ENCODE measurements around the gene SAMD4B.
A peak's percentile ranks its signal among the peaks of the same experiment; 100 is the strongest.

SAMD4B gene

DNA sequence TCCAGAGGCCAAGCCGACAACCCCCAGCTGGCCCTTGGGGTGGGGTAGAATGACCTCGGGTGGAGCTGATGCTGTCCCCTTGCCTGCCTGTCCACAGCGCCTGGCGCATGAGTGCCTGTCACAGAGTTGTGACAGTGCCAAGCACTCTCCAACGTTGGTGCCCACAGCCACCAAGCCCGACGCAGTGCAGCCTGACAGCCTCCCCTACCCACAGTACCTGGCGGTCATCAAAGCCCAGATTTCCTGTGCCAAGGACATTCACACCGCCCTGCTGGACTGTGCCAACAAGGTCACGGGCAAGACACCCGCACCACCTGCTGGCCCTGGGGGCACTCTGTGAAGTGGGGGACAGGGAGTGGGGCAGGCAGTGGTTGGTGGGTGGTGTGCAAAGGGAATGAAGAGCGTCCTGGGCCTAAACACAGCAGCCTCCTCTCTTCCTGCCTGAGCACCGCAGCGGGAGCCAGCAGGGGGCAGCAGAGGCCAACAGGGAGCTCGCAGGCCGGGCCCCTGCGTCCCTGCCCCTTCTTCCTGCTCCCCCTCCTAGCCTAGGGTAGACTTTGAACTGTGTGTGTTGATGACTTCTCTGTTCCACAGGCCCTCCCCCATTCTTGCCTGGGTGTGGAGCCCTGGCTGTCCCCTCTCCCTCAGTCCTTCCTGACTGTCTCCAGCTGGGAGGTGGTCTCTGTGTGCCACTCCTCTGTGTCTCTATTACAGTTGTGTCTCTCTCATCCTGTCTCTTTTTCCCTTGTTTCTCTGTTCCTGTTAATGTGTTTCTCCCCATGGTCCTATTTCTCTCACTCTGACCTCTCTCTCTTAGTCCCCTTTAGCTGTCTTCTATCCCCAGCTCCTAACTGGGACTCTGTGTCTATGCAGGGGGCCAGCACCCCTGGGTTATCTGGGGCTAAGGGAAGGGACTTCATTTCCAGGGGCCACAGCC, 55.4 kb downstream of the SAMD4B start:
- H3K36me3 ChIP-seq (ENCODE audit: control insufficient read depth, insufficient read depth, low read length): peaks cover 6% of the 10 kb centered on the region; the same call in 1 of the 2 replicates
- H3K27ac ChIP-seq (ENCODE audit: low read length): no peak overlapping the region
- H3K4me3 ChIP-seq (ENCODE audit: low read length): no peak overlapping the region
- H3K9me3 ChIP-seq (ENCODE audit: control insufficient read depth, insufficient read depth, low read length): no peaks in the 10 kb centered on the region
- no peaks in the 10 kb centered on the region for H3K27me3 ChIP-seq (ENCODE audit: control insufficient read depth, insufficient read depth, low read length)
- no peak for DNase-seq (ENCODE audit: low read depth, low spot score)
- H3K4me1 ChIP-seq (ENCODE audit: control insufficient read depth, insufficient read depth, low read length): peaks cover 6% of the 10 kb centered on the region; the same call in 1 of the 2 replicates
- no CpG with 5 or more reads among the region's 17 CpGs for WGBS (ENCODE audit: insufficient coverage, insufficient read length)

DNA sequence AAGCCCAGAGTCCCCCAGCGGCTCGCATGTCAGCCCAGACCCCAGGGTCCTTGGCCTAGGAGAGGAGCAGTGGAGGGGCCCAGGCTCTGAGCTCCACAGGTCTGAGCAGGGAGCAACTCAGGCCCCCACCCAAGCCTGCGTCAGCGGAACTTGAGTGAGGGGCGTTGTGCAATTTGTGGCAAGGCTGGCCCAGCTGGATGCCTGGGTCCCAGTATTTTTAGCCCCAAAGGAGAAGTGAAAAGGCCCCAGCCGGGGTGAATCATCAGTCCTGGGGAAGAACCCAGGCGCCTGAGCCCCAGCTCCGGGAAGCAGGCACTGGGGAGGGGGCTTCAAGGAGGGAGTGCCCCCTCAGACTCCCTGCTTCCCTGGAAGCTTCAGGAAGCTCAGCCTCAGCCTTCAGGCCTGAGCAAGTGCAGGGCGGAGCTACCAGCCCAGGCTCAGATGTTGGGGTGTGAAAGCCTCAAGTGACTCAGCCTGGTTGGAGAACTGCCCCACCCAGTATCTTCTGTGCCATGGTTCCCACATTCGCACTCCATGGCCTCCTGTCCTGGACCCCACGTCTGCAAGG, 56.2 kb downstream of the SAMD4B start:
- WGBS (ENCODE audit: insufficient coverage, insufficient read length): no CpG with 5 or more reads among the region's 11 CpGs
- Histone ChIP-seq H3K4me3 (ENCODE audit: low read length) (no peak overlapping the region), H3K36me3 (ENCODE audit: control insufficient read depth, insufficient read depth, low read length) (peaks cover 5% of the 10 kb centered on the region; the same call in 1 of the 2 replicates), H3K9me3 (ENCODE audit: control insufficient read depth, insufficient read depth, low read length) (no peaks in the 10 kb centered on the region), H3K27me3 (ENCODE audit: control insufficient read depth, insufficient read depth, low read length) (no peaks in the 10 kb centered on the region), H3K27ac (ENCODE audit: low read length) (no peak overlapping the region), H3K4me1 (ENCODE audit: control insufficient read depth, insufficient read depth, low read length) (peaks cover 6% of the 10 kb centered on the region; the same call in 1 of the 2 replicates)
- no peak for DNase-seq (ENCODE audit: low read depth, low spot score)

DNA sequence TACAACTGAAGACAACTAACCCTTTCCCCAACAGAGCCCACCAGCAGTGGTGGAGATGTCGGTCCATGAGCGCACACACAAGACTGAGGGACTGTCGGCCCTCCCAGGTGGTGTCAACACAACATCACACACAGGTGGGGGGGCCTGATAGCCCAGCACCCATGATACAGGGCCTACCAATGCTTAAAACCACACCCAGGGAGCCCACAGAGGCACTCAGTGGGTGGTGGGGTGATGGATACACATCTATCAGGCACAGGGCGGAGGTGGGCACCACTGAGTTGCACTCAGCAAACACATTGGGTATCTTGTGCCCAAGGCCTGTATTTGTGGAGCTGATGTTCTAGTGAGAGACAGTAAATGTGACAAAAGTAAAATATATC, 57.4 kb downstream of the SAMD4B start:
- Histone ChIP-seq H3K27ac (ENCODE audit: low read length) (no peak overlapping the region), H3K4me3 (ENCODE audit: low read length) (no peak overlapping the region), H3K27me3 (ENCODE audit: control insufficient read depth, insufficient read depth, low read length) (no peaks in the 10 kb centered on the region), H3K36me3 (ENCODE audit: control insufficient read depth, insufficient read depth, low read length) (no peaks in the 10 kb centered on the region), H3K4me1 (ENCODE audit: control insufficient read depth, insufficient read depth, low read length) (peaks cover 6% of the 10 kb centered on the region; the same call in 1 of the 2 replicates), H3K9me3 (ENCODE audit: control insufficient read depth, insufficient read depth, low read length) (no peaks in the 10 kb centered on the region)
- no CpG with 5 or more reads among the region's 4 CpGs for WGBS (ENCODE audit: insufficient coverage, insufficient read length)
- DNase-seq (ENCODE audit: low read depth, low spot score): no peak

DNA sequence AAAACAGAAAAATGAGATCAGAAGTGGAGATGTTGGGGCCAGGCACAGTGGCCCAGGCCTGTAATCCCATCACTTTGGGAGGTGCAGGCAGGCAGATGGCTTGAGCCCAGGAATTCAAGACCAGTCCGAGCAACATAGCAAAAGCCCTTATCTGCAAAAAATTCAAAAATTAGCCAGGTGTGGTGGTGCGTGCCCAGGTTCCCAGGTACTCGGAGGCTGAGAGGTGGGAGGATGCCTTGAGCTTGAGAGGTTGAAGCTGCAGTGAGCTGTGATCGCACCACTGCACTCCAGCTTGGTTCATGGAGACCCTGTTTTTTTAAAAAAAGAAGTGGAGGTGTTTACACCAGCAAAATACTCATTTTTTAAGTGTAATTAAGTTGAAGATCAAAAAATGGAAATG, 57.8 kb downstream of the SAMD4B start:
- H3K4me3 ChIP-seq (ENCODE audit: low read length): no peak overlapping the region
- H3K9me3 ChIP-seq (ENCODE audit: control insufficient read depth, insufficient read depth, low read length): no peaks in the 10 kb centered on the region
- H3K27me3 ChIP-seq (ENCODE audit: control insufficient read depth, insufficient read depth, low read length): no peaks in the 10 kb centered on the region
- H3K4me1 ChIP-seq (ENCODE audit: control insufficient read depth, insufficient read depth, low read length): peaks cover 6% of the 10 kb centered on the region; the same call in 1 of the 2 replicates
- no peak for DNase-seq (ENCODE audit: low read depth, low spot score)
- H3K27ac ChIP-seq (ENCODE audit: low read length): no peak overlapping the region
- no CpG with 5 or more reads among the region's 4 CpGs for WGBS (ENCODE audit: insufficient coverage, insufficient read length)
- H3K36me3 ChIP-seq (ENCODE audit: control insufficient read depth, insufficient read depth, low read length): no peaks in the 10 kb centered on the region

DNA sequence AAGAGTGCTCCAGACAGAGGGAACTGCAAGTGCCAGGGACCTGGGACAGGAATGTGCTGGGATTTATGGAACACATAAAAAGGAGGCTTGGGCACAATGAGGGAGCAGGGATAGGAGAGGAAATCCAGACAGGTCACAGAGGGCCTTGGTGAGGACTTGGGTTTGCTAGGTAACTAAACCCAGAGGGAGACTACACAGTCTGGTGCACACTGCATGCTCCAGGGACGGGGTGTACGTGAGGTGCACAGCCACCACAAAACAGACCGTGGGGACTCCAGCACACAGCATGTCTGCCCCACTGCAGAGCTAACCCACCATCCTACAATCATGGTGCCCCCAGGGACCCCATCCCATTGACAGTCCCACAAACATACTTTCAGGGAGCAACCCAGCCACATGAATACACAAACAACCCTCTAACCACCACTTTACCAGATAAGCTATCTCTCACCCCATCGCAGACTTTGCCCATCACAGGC, 58.9 kb downstream of the SAMD4B start:
- no CpG with 5 or more reads among the region's 4 CpGs for WGBS (ENCODE audit: insufficient coverage, insufficient read length)
- Histone ChIP-seq H3K27me3 (ENCODE audit: control insufficient read depth, insufficient read depth, low read length) (no peaks in the 10 kb centered on the region), H3K36me3 (ENCODE audit: control insufficient read depth, insufficient read depth, low read length) (no peaks in the 10 kb centered on the region), H3K27ac (ENCODE audit: low read length) (no peak overlapping the region), H3K4me1 (ENCODE audit: control insufficient read depth, insufficient read depth, low read length) (peaks cover 8% of the 10 kb centered on the region; the same call in 1 of the 2 replicates), H3K9me3 (ENCODE audit: control insufficient read depth, insufficient read depth, low read length) (no peaks in the 10 kb centered on the region), H3K4me3 (ENCODE audit: low read length) (no peak overlapping the region)
- no peak for DNase-seq (ENCODE audit: low read depth, low spot score)

DNA sequence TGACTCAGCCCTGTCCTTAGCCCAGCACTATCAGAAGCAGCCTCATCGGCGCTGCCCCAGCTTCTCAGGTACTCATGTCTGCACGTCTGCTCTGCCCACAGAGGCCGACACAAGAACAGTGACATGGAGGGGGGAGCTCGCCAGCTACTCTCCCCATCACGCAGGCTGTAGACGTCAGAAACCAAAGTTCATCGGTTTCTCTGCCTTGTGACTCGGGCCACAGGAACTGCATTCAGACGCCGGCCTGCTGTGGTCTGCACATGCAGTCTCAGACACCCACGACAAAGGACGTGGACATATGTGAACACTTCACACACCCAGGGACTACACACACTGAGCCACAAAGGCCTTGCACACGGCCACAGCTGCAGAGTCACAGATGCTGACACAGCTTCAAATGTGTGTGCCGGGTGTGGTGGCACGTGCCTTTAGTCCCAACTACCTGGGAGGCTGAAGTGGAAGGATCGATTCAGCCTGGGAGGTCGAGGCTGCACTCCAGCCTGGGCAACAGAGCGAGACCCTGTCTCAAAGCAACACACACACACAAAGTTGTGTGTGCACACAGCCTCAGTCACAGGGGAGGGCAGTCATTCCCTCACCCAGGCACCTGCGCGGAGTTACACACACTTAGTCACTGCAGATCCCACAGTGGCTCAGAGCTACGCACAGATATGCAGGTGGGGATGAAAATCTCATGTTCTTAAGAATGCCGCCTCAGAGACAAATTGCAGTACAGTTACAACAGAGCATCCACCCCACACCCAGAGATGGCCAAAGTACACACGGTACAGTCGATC, 59.5 kb downstream of the SAMD4B start:
- no peak for DNase-seq (ENCODE audit: low read depth, low spot score)
- no CpG with 5 or more reads among the region's 25 CpGs for WGBS (ENCODE audit: insufficient coverage, insufficient read length)
- Histone ChIP-seq H3K27ac (ENCODE audit: low read length) (no peak overlapping the region), H3K4me3 (ENCODE audit: low read length) (peak overlapping the region; percentile 73; the same call in 1 of the 2 replicates), H3K36me3 (ENCODE audit: control insufficient read depth, insufficient read depth, low read length) (no peaks in the 10 kb centered on the region), H3K4me1 (ENCODE audit: control insufficient read depth, insufficient read depth, low read length) (peaks cover 8% of the 10 kb centered on the region; the same call in 1 of the 2 replicates), H3K9me3 (ENCODE audit: control insufficient read depth, insufficient read depth, low read length) (no peaks in the 10 kb centered on the region), H3K27me3 (ENCODE audit: control insufficient read depth, insufficient read depth, low read length) (no peaks in the 10 kb centered on the region)

DNA sequence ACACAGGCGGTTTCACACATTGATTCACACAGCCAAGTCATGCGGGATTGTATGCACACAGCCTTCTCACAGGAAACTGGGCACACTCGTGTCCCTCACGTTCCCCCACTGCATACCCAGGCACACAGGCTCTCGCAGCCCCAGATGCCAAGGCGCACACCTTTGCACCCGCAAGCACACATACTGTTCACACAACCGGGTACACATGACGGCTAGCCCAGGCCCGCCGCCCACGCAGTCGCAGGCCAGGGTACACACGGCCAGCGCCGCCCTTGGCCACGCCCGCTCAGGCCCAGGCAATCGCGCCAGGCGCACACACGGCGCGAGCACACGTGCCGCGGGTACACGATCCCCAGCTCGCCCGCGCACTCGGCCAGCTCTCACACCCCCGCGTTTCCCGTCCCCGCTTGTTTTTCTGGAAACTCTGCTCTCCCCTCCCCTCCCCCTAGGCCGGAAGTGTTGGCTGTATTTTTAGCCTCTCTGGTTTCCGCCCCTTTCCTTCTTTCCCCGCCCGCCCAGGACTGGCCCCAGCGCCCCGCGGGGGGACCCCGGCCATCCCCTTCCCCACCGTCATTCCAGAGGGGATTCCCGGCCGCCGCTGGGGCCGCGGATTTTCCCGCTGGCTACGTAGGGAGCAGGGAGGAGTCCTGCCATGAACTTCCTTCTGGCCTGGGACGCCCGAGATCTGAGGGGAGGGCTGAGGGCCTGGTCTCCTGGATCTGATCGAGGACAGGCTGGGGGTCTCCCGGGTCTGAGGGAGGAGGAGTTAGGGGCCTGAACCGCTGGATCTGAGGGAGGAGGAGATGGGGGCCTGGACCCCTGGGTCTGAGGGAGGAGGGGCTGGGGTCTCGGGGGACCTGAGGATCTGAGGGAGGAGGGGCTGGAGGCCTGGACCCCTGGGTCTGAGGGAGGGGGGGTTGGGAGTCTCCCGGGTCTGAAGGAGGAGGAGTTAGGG, 60.4 kb downstream of the SAMD4B start:
- H3K4me3 ChIP-seq (ENCODE audit: low read length): peak overlapping the region; percentile 73; the same call in 1 of the 2 replicates
- DNase-seq (ENCODE audit: low read depth, low spot score): no peak
- no peaks in the 10 kb centered on the region for H3K9me3 ChIP-seq (ENCODE audit: control insufficient read depth, insufficient read depth, low read length)
- no CpG with 5 or more reads among the region's 59 CpGs for WGBS (ENCODE audit: insufficient coverage, insufficient read length)
- peaks cover 8% of the 10 kb centered on the region; the same call in 1 of the 2 replicates for H3K4me1 ChIP-seq (ENCODE audit: control insufficient read depth, insufficient read depth, low read length)
- no peaks in the 10 kb centered on the region for H3K36me3 ChIP-seq (ENCODE audit: control insufficient read depth, insufficient read depth, low read length)
- H3K27ac ChIP-seq (ENCODE audit: low read length): peak overlapping the region; percentile 35
- H3K27me3 ChIP-seq (ENCODE audit: control insufficient read depth, insufficient read depth, low read length): no peaks in the 10 kb centered on the region

DNA sequence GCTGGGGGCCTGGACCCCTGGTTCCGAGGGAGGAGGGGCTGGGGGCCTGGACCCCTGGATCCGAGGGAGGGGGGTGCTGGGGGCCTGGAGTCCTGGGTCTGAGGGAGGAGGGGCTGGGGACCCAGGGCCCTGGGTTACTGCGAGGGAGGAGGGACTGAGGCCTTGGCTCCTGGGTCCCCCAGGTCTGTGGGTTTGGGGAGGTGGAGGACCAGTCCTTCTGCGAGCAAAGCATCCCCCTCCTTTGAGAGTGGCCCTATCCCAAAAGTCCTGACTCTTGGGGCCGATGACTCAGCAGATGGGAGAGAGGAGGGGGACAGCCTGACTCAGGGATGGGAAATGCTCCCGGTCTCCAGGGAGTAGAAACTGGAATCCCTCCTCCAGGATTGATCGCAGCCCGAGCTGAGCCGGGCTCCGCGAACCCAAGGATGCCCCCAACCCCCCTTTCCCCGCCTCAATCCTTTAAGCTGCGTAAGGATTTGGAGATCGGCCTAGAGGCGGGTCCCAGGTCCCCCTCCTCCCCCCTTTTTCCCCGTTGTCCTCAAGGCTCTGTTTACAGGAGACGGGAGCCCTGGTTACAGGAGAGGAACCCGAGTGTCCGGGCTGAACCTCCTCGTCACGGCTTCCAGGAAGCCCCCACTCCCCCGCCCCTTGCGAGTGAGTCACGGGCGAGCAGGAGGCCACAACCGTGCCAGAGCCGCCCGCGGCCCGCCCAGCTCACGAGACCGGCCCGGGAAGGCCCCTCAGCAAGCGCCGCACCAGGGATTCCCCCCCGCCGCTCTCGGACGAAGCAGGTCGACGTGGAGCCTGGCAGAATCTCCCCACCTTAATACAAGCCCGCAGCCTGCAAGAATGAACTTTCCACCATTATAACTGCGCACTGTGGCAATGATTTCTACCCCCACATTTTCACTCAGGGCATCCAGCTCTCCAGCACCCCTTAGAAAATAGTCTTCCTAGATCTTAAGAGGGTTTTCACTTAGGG, 61.4 kb downstream of the SAMD4B start:
- DNase-seq (ENCODE audit: low read depth, low spot score): no peak
- H3K27me3 ChIP-seq (ENCODE audit: control insufficient read depth, insufficient read depth, low read length): no peaks in the 10 kb centered on the region
- H3K4me3 ChIP-seq (ENCODE audit: low read length): peak overlapping the region; percentile 73; the same call in 1 of the 2 replicates
- WGBS (ENCODE audit: insufficient coverage, insufficient read length): no CpG with 5 or more reads among the region's 43 CpGs
- H3K4me1 ChIP-seq (ENCODE audit: control insufficient read depth, insufficient read depth, low read length): peaks cover 12% of the 10 kb centered on the region
- H3K9me3 ChIP-seq (ENCODE audit: control insufficient read depth, insufficient read depth, low read length): no peaks in the 10 kb centered on the region
- peak overlapping the region; percentile 35 for H3K27ac ChIP-seq (ENCODE audit: low read length)
- H3K36me3 ChIP-seq (ENCODE audit: control insufficient read depth, insufficient read depth, low read length): no peaks in the 10 kb centered on the region

All from iPS DF 6.9 (cell line).